Heart right ventricle (tissue), 16 donors: Measurements from ENCODE around the gene SYNJ2. TPM values are rescaled to one million over a fixed set of nuclear protein-coding genes. Genes with fewer than 3 reads are reported as not detected.

Source experiments
- ATAC-seq, 8 donors: fragments of 200-7000 bp; cut with Tn5 transposase; one replicate each; pipeline ENCODE4 v1.9.1; 2020; ENCODE audit warnings: mild to moderate bottlenecking in 8 of 8, moderate library complexity in 8 of 8, moderate number of reproducible peaks in 1 of 8
- DNase-seq, 2 donors: peaks; one replicate each; pipeline ENCODE4 v3.0.0-alpha.2; 2020
- H3K27ac ChIP-seq, 10 donors: fragments of 200-600 bp; sonication (generic) in 2 of 10; one replicate each; pipeline versions ENCODE4 v1.5.0 to v1.8.0; 2020 to 2022; ENCODE audit warnings: mild to moderate bottlenecking in 3 of 10
- H3K27me3 ChIP-seq, 7 donors: fragments of 200-600 bp; one replicate each; pipeline ENCODE4 v1.8.0; 2021 to 2022; ENCODE audit warnings: mild to moderate bottlenecking in 2 of 7
- H3K36me3 ChIP-seq, 9 donors: fragments of 200-600 bp; sonication (generic) in 1 of 9; one replicate each; pipeline versions ENCODE4 v1.5.0 to v1.8.0; 2020 to 2022; ENCODE audit warnings: mild to moderate bottlenecking in 2 of 9
- H3K4me1 ChIP-seq, 9 donors: fragments of 200-600 bp; sonication (generic) in 1 of 9; one replicate each; pipeline versions ENCODE4 v1.5.0 to v1.8.0; 2020 to 2022; ENCODE audit warnings: mild to moderate bottlenecking in 4 of 9
- H3K4me3 ChIP-seq, 10 donors: fragments of 200-600 bp; sonication (generic) in 2 of 10; one replicate each; pipeline versions ENCODE4 v1.5.0 to v1.8.0; 2020 to 2022; ENCODE audit warnings: mild to moderate bottlenecking in 7 of 10, moderate library complexity in 2 of 10
- H3K9me3 ChIP-seq, 11 donors: fragments of 200-600 bp in 10 of 11; sonication (generic) in 2 of 11; one replicate each; pipeline versions ENCODE4 v1.5.0 to v1.8.0; 2013 to 2022; ENCODE audit warnings: mild to moderate bottlenecking in 2 of 11, control low read depth in 1 of 11, moderate library complexity in 1 of 11
- CTCF ChIP-seq, 9 donors: fragments of 200-600 bp; sonication (generic) in 2 of 9; IDR thresholded peaks; one replicate each; pipeline versions ENCODE4 v1.5.0 to v1.8.0; 2021 to 2022; ENCODE audit warnings: antibody characterized with exemption in 9 of 9, mild to moderate bottlenecking in 5 of 9, moderate library complexity in 1 of 9
- WGBS, 2 donors: extraction: QIAGEN DNeasy Blood & Tissue Kit; methylation state at CpG; one replicate each; pipeline ENCODE4 v1.1.7; 2013; ENCODE audit warnings: inconsistent platforms in 1 of 2; 5-methylcytosine and 5-hydroxymethylcytosine counted together
- intact Hi-C, 10 donors: fragments of 100-400 bp; cut with DNase I; formaldehyde crosslinking; loops; one replicate each; pipeline versions ENCODE4 v1.11.1 to v1.14.2; 2022
- polyA plus RNA-seq, 2 donors: library from polyadenylated mRNA; stranded (reverse); fragments of 200-250 nt; gene quantifications; one replicate each; pipeline ENCODE4 v1.2.3, GENCODE V29; 2013
- total RNA-seq, 10 donors: library from RNA; stranded (reverse); fragmentation: NEBNext Ultra II Directional in 3 of 10; extraction: Animal tissue kit (Norgen Biotek cat#: 25700) in 3 of 10; gene quantifications; one replicate each; pipeline versions ENCODE4 v1.2.1 to v1.2.4, GENCODE V29; 2021 to 2023
- donor health status: Arrhythmogenic right ventricular cardiomyopathy.
- donor health status: ischemic (EF 13 %, LVEDD 7.1; RV severe dilation, severe dysfunction).
- donor health status: healthy with polysubstance abuse.
- donor health status: DM: no; HTN: yes; CAD: no.
- donor health status: DM: no; HTN: no; CAD: no.
- donor health status: ischemic (EF 25% LVEDD 6.9; RV normal size, moderate dysfunction).
- donor health status: ischemic (EF 25% LVEDD 5.7; RV mildly dilated, moderate dysfunction).
- donor health status: healthy.
- donor health status: DM: yes; HTN: yes; CAD: no.
- donor health status: Ischemic cardiomyopathy.
- donor health status: ischemic (EF 35%, LVEDD 5.7; RV mildly dilated, moderate dysfunction).
- donor health status: nonischemic (EF 11% LVEDD 7.7; RV severe dilation, severe dysfunction).
- donor health status: DM: yes; HTN: yes; CAD: no.
- donor health status: PGD.
- donor health status: ischemic (EF 29% LVEDD 5.4; RV normal size, mild dysfunction).
- donor health status: nonischemic (EF 23%, LVEDD 6.1; RV moderate dilation, normal function).

The SYNJ2 gene
- total and polyA plus RNA-seq, 12 donors: 14.0 to 27.8 (median 19.0) TPM

DNA sequence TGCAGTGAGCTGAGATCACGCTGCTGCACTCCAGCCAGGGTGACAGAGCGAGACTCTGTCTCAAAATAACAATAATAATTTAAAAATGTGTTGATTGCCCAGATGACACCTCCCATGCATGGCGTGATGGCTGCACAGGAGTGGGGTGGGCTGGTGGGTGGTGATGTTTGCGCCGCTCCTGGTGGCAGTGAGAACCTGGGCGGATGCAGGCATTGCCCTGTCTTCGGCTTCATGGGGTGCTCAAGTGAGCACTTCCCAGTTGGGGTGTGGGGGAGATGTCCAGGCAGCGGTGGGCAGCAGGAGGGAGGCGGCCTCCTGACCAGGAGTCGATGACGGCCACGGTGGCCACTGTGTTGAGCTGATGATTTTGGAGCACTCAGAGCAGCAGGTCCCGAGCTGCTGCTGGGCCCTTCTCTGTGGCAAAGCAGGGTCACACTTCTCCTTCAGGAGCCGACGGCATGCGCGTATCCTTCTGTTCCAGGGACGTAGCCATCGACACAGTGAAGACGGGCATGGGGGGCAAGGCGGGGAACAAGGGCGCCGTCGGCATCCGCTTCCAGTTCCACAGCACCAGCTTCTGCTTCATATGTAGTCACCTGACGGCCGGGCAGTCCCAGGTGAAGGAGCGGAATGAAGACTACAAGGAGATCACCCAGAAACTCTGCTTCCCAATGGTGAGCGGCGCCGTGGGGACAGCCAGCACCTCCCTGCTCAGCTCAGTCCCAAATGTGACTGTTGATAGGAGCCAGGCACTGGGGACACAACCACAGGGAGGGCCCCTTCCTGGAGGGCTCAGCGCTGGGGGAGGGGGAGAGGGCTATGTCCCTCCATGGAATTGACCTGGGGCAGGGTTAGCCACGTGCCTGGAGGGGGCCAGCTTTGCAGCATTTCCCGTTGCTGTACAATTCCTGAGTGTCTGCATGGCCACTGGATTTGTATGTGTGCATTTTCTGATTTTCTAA is 89.7 kb downstream of the SYNJ2 start:
- TF ChIP-seq CTCF (IDR thresholded peaks at IDR 0.05): no peak
- Histone ChIP-seq H3K4me1 (peaks cover 0 to 48% (median 11%) of the 10 kb centered on the region in 9 donors), H3K4me3 (no peak overlapping the region), H3K36me3 (peaks cover 0 to 94% (median 10%) of the 10 kb centered on the region in 9 donors), H3K27ac (peak overlapping the region in 3 of 10 donors; percentile 6 to 29 (median 16)), H3K27me3 (no peaks in the 10 kb centered on the region), H3K9me3 (no peaks in the 10 kb centered on the region)
- intact Hi-C loops: loop anchor here (2.0 to 10.0 kb wide), 9 partner anchors 84 to 747 kb away; partner anchors contain the start of genes SYNJ2 (in 4 of the 10) and TMEM242 (in 1 of the 10)
- ATAC-seq (peak in 4 of 8 donors; percentile 5 to 43 (median 12)), DNase-seq (no peak)
- WGBS, 2 donors: 87 to 89% methylated on average over 34 of the region's 34 CpGs

GRCh38 chr6:158072083-158072721 is 90.5 kb downstream of the SYNJ2 start:
- TF ChIP-seq CTCF (IDR thresholded peaks at IDR 0.05): peak; percentile 81 to 92 (median 85)
- Histone ChIP-seq H3K27ac (peak overlapping the region in 3 of 10 donors; percentile 6 to 29 (median 16)), H3K4me1 (peaks cover 0 to 48% (median 11%) of the 10 kb centered on the region in 9 donors), H3K9me3 (no peaks in the 10 kb centered on the region), H3K27me3 (no peaks in the 10 kb centered on the region), H3K4me3 (no peak overlapping the region), H3K36me3 (peaks cover 0 to 94% (median 17%) of the 10 kb centered on the region in 9 donors)
- ATAC-seq (peak; percentile 57 to 77 (median 62)), DNase-seq (peak; percentile 74 to 77)
- intact Hi-C loops: loop anchor here (2.0 to 10.0 kb wide), 9 partner anchors 85 to 747 kb away; partner anchors contain the start of genes SYNJ2 (in 4 of the 10) and TMEM242 (in 1 of the 10)
- 21 to 24% methylated on average over 16 of the region's 16 CpGs for WGBS, 2 donors

DNA sequence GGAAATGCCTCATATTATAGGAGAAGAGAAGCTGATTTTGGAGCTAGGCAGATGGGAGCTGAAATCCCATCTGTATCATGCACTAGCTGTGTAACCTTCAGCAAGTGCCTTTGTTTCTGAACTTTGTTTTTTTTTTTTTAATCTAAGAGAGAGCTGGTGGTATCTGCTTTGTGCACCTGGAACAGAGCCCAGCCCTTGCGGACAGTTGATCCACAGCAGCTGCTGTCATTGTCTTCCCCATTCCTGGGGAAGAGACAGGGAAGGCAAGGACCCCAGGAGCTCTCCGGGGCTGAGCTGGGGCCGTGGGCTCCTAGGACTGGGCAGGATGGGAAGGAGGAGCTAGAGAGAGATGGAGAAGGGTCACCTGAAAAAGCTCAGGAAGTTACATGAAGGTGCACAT is 92.1 kb downstream of the SYNJ2 start:
- no peak for DNase-seq
- Histone ChIP-seq H3K9me3 (no peaks in the 10 kb centered on the region), H3K36me3 (peaks cover 0 to 95% (median 14%) of the 10 kb centered on the region in 9 donors), H3K27me3 (no peaks in the 10 kb centered on the region), H3K4me3 (no peak overlapping the region), H3K4me1 (peaks cover 0 to 39% (median 11%) of the 10 kb centered on the region in 9 donors), H3K27ac (no peak overlapping the region)
- intact Hi-C loops: loop anchor here (2.0 to 10.0 kb wide), 9 partner anchors 86 to 749 kb away; partner anchors contain the start of genes SYNJ2 (in 4 of the 10) and TMEM242 (in 1 of the 10)
- WGBS, 2 donors: 53 to 61% methylated on average over 3 of the region's 3 CpGs
- TF ChIP-seq CTCF (IDR thresholded peaks at IDR 0.05): no peak
- ATAC-seq: peak in 1 of 8 donors; percentile 13

DNA sequence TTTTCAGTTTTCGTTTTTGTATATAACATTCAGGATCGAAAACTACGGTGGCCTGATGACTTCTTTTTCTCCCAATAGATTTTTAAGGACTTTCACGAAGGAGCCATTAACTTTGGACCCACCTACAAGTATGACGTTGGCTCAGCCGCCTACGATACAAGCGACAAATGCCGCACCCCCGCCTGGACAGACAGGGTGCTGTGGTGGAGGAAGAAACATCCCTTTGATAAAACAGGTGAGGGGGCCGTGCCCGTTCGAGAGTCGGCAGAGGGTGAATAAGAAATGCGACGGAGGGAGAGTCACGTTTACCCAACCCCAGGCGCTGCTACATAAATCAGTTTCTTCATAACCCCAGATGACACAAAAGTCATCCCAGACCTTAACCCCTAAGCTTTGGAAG is 94.9 kb downstream of the SYNJ2 start:
- peaks cover 0 to 95% (median 21%) of the 10 kb centered on the region in 9 donors for H3K36me3 ChIP-seq
- TF ChIP-seq CTCF (IDR thresholded peaks at IDR 0.05): no peak
- peaks cover 0 to 19% (median 7%) of the 10 kb centered on the region in 9 donors for H3K4me1 ChIP-seq
- intact Hi-C loops: loop anchor here in 5 of 10 donors (10.0 kb wide), 3 partner anchors 142 to 752 kb away; partner anchors contain the start of gene TMEM242 (in 1 of the 5)
- WGBS, 2 donors: 95% methylated on average over 18 of the region's 18 CpGs
- H3K27me3 ChIP-seq: no peaks in the 10 kb centered on the region
- H3K27ac ChIP-seq: no peak overlapping the region
- ATAC-seq (no peak), DNase-seq (no peak)
- H3K9me3 ChIP-seq: no peaks in the 10 kb centered on the region
- H3K4me3 ChIP-seq: no peak overlapping the region
